ENCODE measurements around the gene PEA15.
A peak's percentile ranks its signal among the peaks of the same experiment; 100 is the strongest.

- TF ChIP-seq CTCF (IDR thresholded peaks at IDR 0.05; ENCODE audit: insufficient read depth, low read length), result peak; percentile 9
- no peak for TF ChIP-seq POLR2AphosphoS5 (IDR thresholded peaks at IDR 0.05; ENCODE audit: low read depth)
Measured at GRCh38 chr1:160161965-160162705, 43.0 kb upstream of the PEA15 start.
